MM.1S (cell line): Measurements from ENCODE around the gene NNT.
"Not testable (repeated sequence)": the region's sequence is repeated elsewhere in the genome, so short reads cannot be mapped to it uniquely, and the experiment has no call there.

Source experiments
- DNase-seq: peaks from one replicate; pipeline ENCODE4 v3.0.0-alpha.2; 2015
- H2AFZ ChIP-seq: fragments of 300-600 bp; sonication (generic); 2 replicates; pipeline ENCODE4 v1.6.0; 2016; ENCODE audit warnings: antibody characterized with exemption, low read length
- H3F3A ChIP-seq: fragments of 300-600 bp; sonication (generic); 2 replicates; pipeline ENCODE4 v1.6.1; 2016; ENCODE audit warnings: mild to moderate bottlenecking, antibody characterized with exemption, low read length, moderate library complexity, mixed read lengths; ENCODE audit not compliant: insufficient read depth
- H3K27ac ChIP-seq: fragments of 300-600 bp; sonication (generic); 2 replicates; pipeline ENCODE4 v1.5.1; 2016; ENCODE audit warnings: mild to moderate bottlenecking, low read length
- H3K27me3 ChIP-seq: fragments of 300-600 bp; sonication (generic); replicated peaks from 2 replicates; pipeline ENCODE4 v1.6.0; 2016; ENCODE audit warnings: low read length; ENCODE audit not compliant: insufficient read depth
- H3K36me3 ChIP-seq: fragments of 300-600 bp; sonication (generic); replicated peaks from 2 replicates; pipeline ENCODE4 v1.6.1; 2016; ENCODE audit warnings: mild to moderate bottlenecking, low read length, mixed read lengths; ENCODE audit not compliant: insufficient read depth
- H3K4me1 ChIP-seq: fragments of 300-600 bp; sonication (generic); 2 replicates; pipeline ENCODE4 v1.6.1; 2016; ENCODE audit warnings: low read length, mixed read lengths
- H3K4me2 ChIP-seq: fragments of 300-600 bp; sonication (generic); 2 replicates; pipeline ENCODE4 v1.6.0; 2016; ENCODE audit warnings: low read depth, low read length
- H3K4me3 ChIP-seq: fragments of 300-600 bp; sonication (generic); 2 replicates; pipeline ENCODE4 v1.5.1; 2016; ENCODE audit warnings: low read length, mixed read lengths
- H3K79me2 ChIP-seq: fragments of 300-600 bp; sonication (generic); 2 replicates; pipeline ENCODE4 v1.6.1; 2016; ENCODE audit warnings: mixed run types, low read length, mixed read lengths
- H3K9ac ChIP-seq: fragments of 300-600 bp; sonication (generic); 2 replicates; pipeline ENCODE4 v1.6.1; 2016; ENCODE audit warnings: low read length, mixed read lengths
- H3K9me2 ChIP-seq: fragments of 300-600 bp; sonication (generic); replicated peaks from 2 replicates; pipeline ENCODE4 v1.6.1; 2016; ENCODE audit warnings: mild to moderate bottlenecking, low read length, mixed read lengths; ENCODE audit not compliant: insufficient read depth
- H3K9me3 ChIP-seq: fragments of 300-600 bp; sonication (generic); replicated peaks from 2 replicates; pipeline ENCODE4 v1.6.1; 2016; ENCODE audit warnings: mild to moderate bottlenecking, low read length, mixed read lengths; ENCODE audit not compliant: insufficient read depth
- H4K20me1 ChIP-seq: fragments of 300-600 bp; sonication (generic); 2 replicates; pipeline ENCODE4 v1.6.1; 2016; ENCODE audit warnings: mild to moderate bottlenecking, low read length, moderate library complexity, mixed read lengths; ENCODE audit not compliant: insufficient read depth
- CTCF ChIP-seq: fragments of 300-600 bp; sonication (generic); IDR thresholded peaks from 2 replicates; pipeline ENCODE4 v1.5.1; 2016; ENCODE audit warnings: antibody characterized with exemption, low read length, mixed read lengths
- EZH2 ChIP-seq: fragments of 300-600 bp; sonication (generic); optimal IDR thresholded peaks from 2 replicates; pipeline ENCODE3; 2017; ENCODE audit warnings: low read depth, mild to moderate bottlenecking, antibody characterized with exemption, low read length, mixed read lengths
- EZH2phosphoT487 ChIP-seq: fragments of 300-600 bp; sonication (generic); IDR thresholded peaks from 2 replicates; pipeline ENCODE4 v1.6.1; 2018; ENCODE audit warnings: antibody characterized with exemption, low read length

Gene NNT

GRCh38 chr5:43691275-43691674 lies 88.3 kb downstream of the NNT start:
- H3K4me3 ChIP-seq = no peak overlapping the region
- no peaks in the 10 kb centered on the region for H3K9me2 ChIP-seq
- no peaks in the 10 kb centered on the region for H4K20me1 ChIP-seq
- TF ChIP-seq EZH2 (no peak), EZH2phosphoT487 (no peak), CTCF (no peak)
- no peaks in the 10 kb centered on the region for H3K9me3 ChIP-seq
- no peak overlapping the region for H3K9ac ChIP-seq
- no peaks in the 10 kb centered on the region for H3K4me1 ChIP-seq
- no peaks in the 10 kb centered on the region for H3F3A ChIP-seq
- no peak overlapping the region for H3K27ac ChIP-seq
- peaks cover 19% of the 10 kb centered on the region for H3K36me3 ChIP-seq
- peaks cover 39% of the 10 kb centered on the region for H3K79me2 ChIP-seq
- no peak overlapping the region for H2AFZ ChIP-seq
- H3K27me3 ChIP-seq = no peaks in the 10 kb centered on the region
- DNase-seq = no peak
- no peak overlapping the region for H3K4me2 ChIP-seq

GRCh38 chr5:43691893-43692292 lies 88.9 kb downstream of the NNT start:
- DNase-seq = no peak
- TF ChIP-seq CTCF (no peak), EZH2 (no peak), EZH2phosphoT487 (no peak)
- H3K27me3 ChIP-seq = no peaks in the 10 kb centered on the region
- no peaks in the 10 kb centered on the region for H3F3A ChIP-seq
- no peaks in the 10 kb centered on the region for H3K9me3 ChIP-seq
- H3K4me1 ChIP-seq = no peaks in the 10 kb centered on the region
- H3K36me3 ChIP-seq = peaks cover 18% of the 10 kb centered on the region
- H4K20me1 ChIP-seq = no peaks in the 10 kb centered on the region
- H3K4me3 ChIP-seq = no peak overlapping the region
- H3K9me2 ChIP-seq = no peaks in the 10 kb centered on the region
- no peak overlapping the region for H3K9ac ChIP-seq
- no peak overlapping the region for H3K4me2 ChIP-seq
- peaks cover 45% of the 10 kb centered on the region for H3K79me2 ChIP-seq
- H3K27ac ChIP-seq = no peak overlapping the region
- no peak overlapping the region for H2AFZ ChIP-seq

GRCh38 chr5:43693411-43693810 lies 90.4 kb downstream of the NNT start:
- no peaks in the 10 kb centered on the region for H3F3A ChIP-seq
- no peaks in the 10 kb centered on the region for H4K20me1 ChIP-seq
- no peak overlapping the region for H3K4me3 ChIP-seq
- no peak overlapping the region for H3K9ac ChIP-seq
- TF ChIP-seq CTCF = no peak
- no peak for TF ChIP-seq EZH2phosphoT487
- TF ChIP-seq EZH2 = no peak
- peaks cover 45% of the 10 kb centered on the region for H3K79me2 ChIP-seq
- H3K9me3 ChIP-seq = no peaks in the 10 kb centered on the region
- H3K9me2 ChIP-seq = no peaks in the 10 kb centered on the region
- H3K27me3 ChIP-seq = no peaks in the 10 kb centered on the region
- H3K4me2 ChIP-seq = no peak overlapping the region
- no peak for DNase-seq
- H3K4me1 ChIP-seq = no peaks in the 10 kb centered on the region
- H3K27ac ChIP-seq = no peak overlapping the region
- peaks cover 16% of the 10 kb centered on the region for H3K36me3 ChIP-seq
- no peak overlapping the region for H2AFZ ChIP-seq

GRCh38 chr5:43694027-43694426 lies 91.0 kb downstream of the NNT start:
- no peak overlapping the region for H3K4me3 ChIP-seq
- H4K20me1 ChIP-seq = no peaks in the 10 kb centered on the region
- no peak overlapping the region for H3K9ac ChIP-seq
- H3K4me2 ChIP-seq = no peak overlapping the region
- no peak for DNase-seq
- H3K79me2 ChIP-seq = peaks cover 45% of the 10 kb centered on the region
- H3K9me2 ChIP-seq = no peaks in the 10 kb centered on the region
- no peak overlapping the region for H2AFZ ChIP-seq
- TF ChIP-seq EZH2 (no peak), EZH2phosphoT487 (no peak), CTCF (no peak)
- no peaks in the 10 kb centered on the region for H3F3A ChIP-seq
- no peaks in the 10 kb centered on the region for H3K27me3 ChIP-seq
- H3K9me3 ChIP-seq = no peaks in the 10 kb centered on the region
- H3K27ac ChIP-seq = no peak overlapping the region
- no peaks in the 10 kb centered on the region for H3K4me1 ChIP-seq
- H3K36me3 ChIP-seq = peaks cover 16% of the 10 kb centered on the region

- H3K27ac ChIP-seq, DNase-seq, H2AFZ ChIP-seq, H3K9me2 ChIP-seq, H3F3A ChIP-seq, H4K20me1 ChIP-seq, H3K4me3 ChIP-seq, H3K9me3 ChIP-seq, H3K27me3 ChIP-seq, H3K9ac ChIP-seq, H3K4me1 ChIP-seq, H3K4me2 ChIP-seq: not testable (repeated sequence)
- peaks cover 10% of the 10 kb centered on the region for H3K36me3 ChIP-seq
- H3K79me2 ChIP-seq = peaks cover 46% of the 10 kb centered on the region
These were observed 93.5 kb downstream of the NNT start for GRCh38 chr5:43696444-43696843.
